ENCODE data around the gene NBPF1. TPM values are rescaled to one million over a fixed set of nuclear protein-coding genes. Genes with fewer than 3 reads are reported as not detected.
"Not testable (repeated sequence)": the region's sequence is repeated elsewhere in the genome, so short reads cannot be mapped to it uniquely, and the experiment has no call there.

Gene NBPF1
- total and polyA plus RNA-seq, 9 of the 15 experiments (the other 6 are each of a cell fraction or from before 2014, with no cell fraction given), result 5.2 to 42.6 (median 24.1) TPM

DNA sequence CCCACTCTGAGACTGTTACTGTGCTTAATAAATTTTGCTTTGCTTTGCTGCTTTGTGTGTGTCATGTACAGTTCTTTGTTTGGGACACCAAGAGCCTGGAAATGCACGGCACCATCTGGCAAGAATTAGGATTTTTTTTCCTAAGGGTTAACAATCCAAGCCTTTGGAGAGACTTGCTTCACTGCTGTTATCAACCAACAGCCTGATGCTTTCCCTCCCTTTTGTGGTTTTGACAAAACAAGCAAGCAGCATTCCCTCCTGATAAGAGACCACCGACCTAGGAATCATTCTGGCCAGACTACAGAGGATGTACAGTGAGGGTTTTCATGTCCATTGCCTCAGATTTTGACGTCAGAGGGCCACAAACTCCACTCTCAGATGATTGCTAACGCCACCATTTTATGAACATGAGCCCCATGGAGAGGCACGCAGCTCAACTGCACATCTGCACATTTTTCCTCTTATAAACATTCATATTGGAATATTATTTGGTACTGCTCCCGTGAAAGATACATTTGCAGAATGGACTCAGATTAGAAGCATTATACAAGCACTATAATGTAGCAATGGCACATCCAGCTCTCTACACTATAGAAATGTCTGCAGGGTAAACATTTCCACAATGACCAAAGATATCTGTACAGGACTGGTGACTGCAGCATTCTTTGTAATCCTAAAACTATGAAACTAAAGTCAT lies 94.0 kb downstream of the NBPF1 start (continued):
- TF ChIP-seq, protein P1, sequence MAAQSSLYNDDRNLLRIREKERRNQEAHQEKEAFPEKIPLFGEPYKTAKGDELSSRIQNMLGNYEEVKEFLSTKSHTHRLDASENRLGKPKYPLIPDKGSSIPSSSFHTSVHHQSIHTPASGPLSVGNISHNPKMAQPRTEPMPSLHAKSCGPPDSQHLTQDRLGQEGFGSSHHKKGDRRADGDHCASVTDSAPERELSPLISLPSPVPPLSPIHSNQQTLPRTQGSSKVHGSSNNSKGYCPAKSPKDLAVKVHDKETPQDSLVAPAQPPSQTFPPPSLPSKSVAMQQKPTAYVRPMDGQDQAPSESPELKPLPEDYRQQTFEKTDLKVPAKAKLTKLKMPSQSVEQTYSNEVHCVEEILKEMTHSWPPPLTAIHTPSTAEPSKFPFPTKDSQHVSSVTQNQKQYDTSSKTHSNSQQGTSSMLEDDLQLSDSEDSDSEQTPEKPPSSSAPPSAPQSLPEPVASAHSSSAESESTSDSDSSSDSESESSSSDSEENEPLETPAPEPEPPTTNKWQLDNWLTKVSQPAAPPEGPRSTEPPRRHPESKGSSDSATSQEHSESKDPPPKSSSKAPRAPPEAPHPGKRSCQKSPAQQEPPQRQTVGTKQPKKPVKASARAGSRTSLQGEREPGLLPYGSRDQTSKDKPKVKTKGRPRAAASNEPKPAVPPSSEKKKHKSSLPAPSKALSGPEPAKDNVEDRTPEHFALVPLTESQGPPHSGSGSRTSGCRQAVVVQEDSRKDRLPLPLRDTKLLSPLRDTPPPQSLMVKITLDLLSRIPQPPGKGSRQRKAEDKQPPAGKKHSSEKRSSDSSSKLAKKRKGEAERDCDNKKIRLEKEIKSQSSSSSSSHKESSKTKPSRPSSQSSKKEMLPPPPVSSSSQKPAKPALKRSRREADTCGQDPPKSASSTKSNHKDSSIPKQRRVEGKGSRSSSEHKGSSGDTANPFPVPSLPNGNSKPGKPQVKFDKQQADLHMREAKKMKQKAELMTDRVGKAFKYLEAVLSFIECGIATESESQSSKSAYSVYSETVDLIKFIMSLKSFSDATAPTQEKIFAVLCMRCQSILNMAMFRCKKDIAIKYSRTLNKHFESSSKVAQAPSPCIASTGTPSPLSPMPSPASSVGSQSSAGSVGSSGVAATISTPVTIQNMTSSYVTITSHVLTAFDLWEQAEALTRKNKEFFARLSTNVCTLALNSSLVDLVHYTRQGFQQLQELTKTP (IDR thresholded peaks at IDR 0.05; ENCODE audit: low read depth in 1 of 2, partially characterized antibody in 2 of 2), result peak; percentile 71 to 97
- TF ChIP-seq RBBP5 (IDR thresholded peaks at IDR 0.05; ENCODE audit: borderline replicate concordance, insufficient read depth, low read length, poor library complexity, severe bottlenecking) (peak; percentile 28), RAD51 (IDR thresholded peaks at IDR 0.05; ENCODE audit: borderline replicate concordance, low read depth) (0 out of 2 replicates have a peak, but pooled peaks have one; percentile 34), STAT5A (IDR thresholded peaks at IDR 0.05; ENCODE audit: borderline replicate concordance, low read length) (peak; percentile 70; the same call in 1 of the 2 replicates), CXXC5 (CRISPR knock-in tag; IDR thresholded peaks at IDR 0.05) (peak; percentile 93), EHMT2 (IDR thresholded peaks at IDR 0.05) (peak; percentile 56; the same call in 1 of the 2 replicates), FOXK2 (conservative IDR thresholded peaks at IDR 0.05 in 1 of 2, IDR thresholded peaks at IDR 0.05 in 1 of 2; ENCODE audit: low read depth in 2 of 2) (peak; percentile 57 to 65; a peak in 3 of 4 replicates), TARDBP (IDR thresholded peaks at IDR 0.05) (peak; percentile 93; the same call in 1 of the 2 replicates), TEAD2 (tag; IDR thresholded peaks at IDR 0.05) (peak; percentile 77; the same call in 1 of the 2 replicates), FOXM1 (IDR thresholded peaks at IDR 0.05; ENCODE audit: low read depth) (peak; percentile 89), NBN (IDR thresholded peaks at IDR 0.05; ENCODE audit: low read depth) (peak; percentile 93; the same call in 1 of the 2 replicates), NCOR1 (IDR thresholded peaks at IDR 0.05) (peak; percentile 95), ZNF644 (tag; IDR thresholded peaks at IDR 0.05; ENCODE audit: low read depth) (peak; percentile 87)
- TF ChIP-seq, protein P2, sequence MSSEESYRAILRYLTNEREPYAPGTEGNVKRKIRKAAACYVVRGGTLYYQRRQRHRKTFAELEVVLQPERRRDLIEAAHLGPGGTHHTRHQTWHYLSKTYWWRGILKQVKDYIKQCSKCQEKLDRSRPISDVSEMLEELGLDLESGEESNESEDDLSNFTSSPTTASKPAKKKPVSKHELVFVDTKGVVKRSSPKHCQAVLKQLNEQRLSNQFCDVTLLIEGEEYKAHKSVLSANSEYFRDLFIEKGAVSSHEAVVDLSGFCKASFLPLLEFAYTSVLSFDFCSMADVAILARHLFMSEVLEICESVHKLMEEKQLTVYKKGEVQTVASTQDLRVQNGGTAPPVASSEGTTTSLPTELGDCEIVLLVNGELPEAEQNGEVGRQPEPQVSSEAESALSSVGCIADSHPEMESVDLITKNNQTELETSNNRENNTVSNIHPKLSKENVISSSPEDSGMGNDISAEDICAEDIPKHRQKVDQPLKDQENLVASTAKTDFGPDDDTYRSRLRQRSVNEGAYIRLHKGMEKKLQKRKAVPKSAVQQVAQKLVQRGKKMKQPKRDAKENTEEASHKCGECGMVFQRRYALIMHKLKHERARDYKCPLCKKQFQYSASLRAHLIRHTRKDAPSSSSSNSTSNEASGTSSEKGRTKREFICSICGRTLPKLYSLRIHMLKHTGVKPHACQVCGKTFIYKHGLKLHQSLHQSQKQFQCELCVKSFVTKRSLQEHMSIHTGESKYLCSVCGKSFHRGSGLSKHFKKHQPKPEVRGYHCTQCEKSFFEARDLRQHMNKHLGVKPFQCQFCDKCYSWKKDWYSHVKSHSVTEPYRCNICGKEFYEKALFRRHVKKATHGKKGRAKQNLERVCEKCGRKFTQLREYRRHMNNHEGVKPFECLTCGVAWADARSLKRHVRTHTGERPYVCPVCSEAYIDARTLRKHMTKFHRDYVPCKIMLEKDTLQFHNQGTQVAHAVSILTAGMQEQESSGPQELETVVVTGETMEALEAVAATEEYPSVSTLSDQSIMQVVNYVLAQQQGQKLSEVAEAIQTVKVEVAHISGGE (CRISPR knock-in tag; IDR thresholded peaks at IDR 0.05), result peak in 1 of 3 experiments; percentile 64; a peak in 2 of 6 replicates
- TF ChIP-seq, protein P3, sequence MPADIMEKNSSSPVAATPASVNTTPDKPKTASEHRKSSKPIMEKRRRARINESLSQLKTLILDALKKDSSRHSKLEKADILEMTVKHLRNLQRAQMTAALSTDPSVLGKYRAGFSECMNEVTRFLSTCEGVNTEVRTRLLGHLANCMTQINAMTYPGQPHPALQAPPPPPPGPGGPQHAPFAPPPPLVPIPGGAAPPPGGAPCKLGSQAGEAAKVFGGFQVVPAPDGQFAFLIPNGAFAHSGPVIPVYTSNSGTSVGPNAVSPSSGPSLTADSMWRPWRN (IDR thresholded peaks at IDR 0.05; ENCODE audit: low read depth), result peak; percentile 96
- not testable (repeated sequence) for TF ChIP-seq FOXM1 (CRISPR knock-in tag; IDR thresholded peaks at IDR 0.05; ENCODE audit: low read depth)
- TF ChIP-seq, protein P4, sequence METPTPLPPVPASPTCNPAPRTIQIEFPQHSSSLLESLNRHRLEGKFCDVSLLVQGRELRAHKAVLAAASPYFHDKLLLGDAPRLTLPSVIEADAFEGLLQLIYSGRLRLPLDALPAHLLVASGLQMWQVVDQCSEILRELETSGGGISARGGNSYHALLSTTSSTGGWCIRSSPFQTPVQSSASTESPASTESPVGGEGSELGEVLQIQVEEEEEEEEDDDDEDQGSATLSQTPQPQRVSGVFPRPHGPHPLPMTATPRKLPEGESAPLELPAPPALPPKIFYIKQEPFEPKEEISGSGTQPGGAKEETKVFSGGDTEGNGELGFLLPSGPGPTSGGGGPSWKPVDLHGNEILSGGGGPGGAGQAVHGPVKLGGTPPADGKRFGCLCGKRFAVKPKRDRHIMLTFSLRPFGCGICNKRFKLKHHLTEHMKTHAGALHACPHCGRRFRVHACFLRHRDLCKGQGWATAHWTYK (CRISPR knock-in tag; IDR thresholded peaks at IDR 0.05), result peak; percentile 59; the same call in 1 of the 2 replicates
